Raji (cell line): ENCODE data around the gene OR13C2.

Source experiments
- POLR2A ChIP-seq: IDR thresholded peaks from 2 replicates; pipeline ENCODE4 v1.6.1; 2011; ENCODE audit warnings: low read depth, low read length, control low read depth; ENCODE audit not compliant: insufficient read depth

Gene OR13C2

GRCh38 chr9:104568868-104569267, 36.6 kb downstream of the OR13C2 start, which contains the start of gene OR13C8:
TSS of gene OR13C8 (plus strand) at chr9:104569168. CDS start at chr9:104569168, 0 bp downstream.
- no peak for TF ChIP-seq POLR2A

- TF ChIP-seq POLR2A, result no peak
These were observed 41.1 kb downstream of the OR13C2 start for GRCh38 chr9:104564358-104564757.

GRCh38 chr9:104556830-104557634, 48.4 kb downstream of the OR13C2 start:
- TF ChIP-seq POLR2A, result no peak

GRCh38 chr9:104555521-104555920, 49.9 kb downstream of the OR13C2 start:
- TF ChIP-seq POLR2A, result no peak
